ENCODE data around the gene MAP2K7. TPM values are rescaled to one million over a fixed set of nuclear protein-coding genes. Genes with fewer than 3 reads are reported as not detected.

Gene MAP2K7
- total RNA-seq, 4 donors from 2014 or later: 11.9 to 125 (median 20.9) TPM

DNA sequence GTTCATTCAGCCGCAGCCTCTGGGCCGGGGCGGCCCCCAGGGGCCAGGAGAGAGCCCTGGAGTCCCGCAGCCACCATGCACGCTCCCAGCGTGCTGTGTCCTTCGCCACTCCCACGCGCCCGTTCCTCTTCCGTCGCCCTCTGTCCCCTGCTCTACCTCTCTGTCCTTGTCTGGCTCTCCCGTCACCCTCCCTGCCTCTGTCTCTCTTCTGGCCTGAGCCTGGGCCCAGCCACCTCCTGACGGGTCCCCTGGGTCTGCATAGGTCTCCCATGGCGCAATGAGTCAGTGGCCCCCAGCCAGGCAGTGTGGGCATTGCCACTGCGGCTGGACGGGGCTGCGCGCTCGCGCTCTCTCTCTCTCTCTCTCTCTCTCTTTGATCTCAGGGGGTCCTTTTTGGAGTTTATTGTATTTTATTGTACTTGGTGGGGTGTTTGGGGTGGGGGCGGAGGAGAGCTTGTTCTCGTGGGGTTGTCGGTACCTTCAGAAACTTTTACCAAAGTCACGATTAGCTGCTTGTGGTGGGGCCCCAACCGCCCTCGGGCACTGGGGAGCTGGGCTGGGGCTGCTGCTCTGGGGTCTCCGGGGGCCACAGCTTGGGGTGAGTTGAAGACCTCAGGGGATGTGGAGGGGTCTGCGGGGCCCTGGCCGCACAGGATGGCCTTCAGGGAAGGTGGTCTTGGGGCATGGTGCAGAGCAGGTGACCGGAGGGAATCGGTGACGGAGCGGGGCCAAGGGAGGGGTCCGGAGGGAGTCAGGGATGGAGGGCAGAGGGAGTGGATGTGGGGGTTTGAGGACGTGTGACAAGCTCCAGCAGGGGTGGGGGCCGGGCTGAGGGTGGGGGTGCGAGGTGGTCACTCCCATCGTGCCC lies 9.3 kb downstream of the MAP2K7 start:
- TF ChIP-seq POLR2AphosphoS5 (IDR thresholded peaks at IDR 0.05) (no peak), EP300 (IDR thresholded peaks at IDR 0.05; ENCODE audit: low read depth) (no peak), POLR2A (IDR thresholded peaks at IDR 0.05) (no peak)
- TF ChIP-seq, protein P1, sequence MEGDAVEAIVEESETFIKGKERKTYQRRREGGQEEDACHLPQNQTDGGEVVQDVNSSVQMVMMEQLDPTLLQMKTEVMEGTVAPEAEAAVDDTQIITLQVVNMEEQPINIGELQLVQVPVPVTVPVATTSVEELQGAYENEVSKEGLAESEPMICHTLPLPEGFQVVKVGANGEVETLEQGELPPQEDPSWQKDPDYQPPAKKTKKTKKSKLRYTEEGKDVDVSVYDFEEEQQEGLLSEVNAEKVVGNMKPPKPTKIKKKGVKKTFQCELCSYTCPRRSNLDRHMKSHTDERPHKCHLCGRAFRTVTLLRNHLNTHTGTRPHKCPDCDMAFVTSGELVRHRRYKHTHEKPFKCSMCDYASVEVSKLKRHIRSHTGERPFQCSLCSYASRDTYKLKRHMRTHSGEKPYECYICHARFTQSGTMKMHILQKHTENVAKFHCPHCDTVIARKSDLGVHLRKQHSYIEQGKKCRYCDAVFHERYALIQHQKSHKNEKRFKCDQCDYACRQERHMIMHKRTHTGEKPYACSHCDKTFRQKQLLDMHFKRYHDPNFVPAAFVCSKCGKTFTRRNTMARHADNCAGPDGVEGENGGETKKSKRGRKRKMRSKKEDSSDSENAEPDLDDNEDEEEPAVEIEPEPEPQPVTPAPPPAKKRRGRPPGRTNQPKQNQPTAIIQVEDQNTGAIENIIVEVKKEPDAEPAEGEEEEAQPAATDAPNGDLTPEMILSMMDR (IDR thresholded peaks at IDR 0.05): no peak
- in situ Hi-C loops (cut with MboI; ENCODE audit: low pct_ligation_motif_present in 1 of 4, low pct_unique_long_range_greater_than_20kb in 1 of 4, low sequenced_read_pairs in 3 of 4) (no loop called here), intact Hi-C loops (cut with DNase I; ENCODE audit: low total_unique reads) (no loop called here)
- no peak overlapping the region for H3K4me3 ChIP-seq
- no peak overlapping the region for H3K27ac ChIP-seq
- peaks cover 0 to 29% (median 14%) of the 10 kb centered on the region in 4 donors for H3K36me3 ChIP-seq
- 93 to 95% methylated on average over 7 to 36 of the region's 39 CpGs for WGBS, 2 donors (ENCODE audit: low coverage in 1 of 2)
- no peaks in the 10 kb centered on the region for H3K9me3 ChIP-seq
- peaks cover 41% of the 10 kb centered on the region for H3K27me3 ChIP-seq
- no peak for DNase-seq
- H3K4me1 ChIP-seq: peaks cover 12 to 26% (median 20%) of the 10 kb centered on the region in 4 donors

DNA sequence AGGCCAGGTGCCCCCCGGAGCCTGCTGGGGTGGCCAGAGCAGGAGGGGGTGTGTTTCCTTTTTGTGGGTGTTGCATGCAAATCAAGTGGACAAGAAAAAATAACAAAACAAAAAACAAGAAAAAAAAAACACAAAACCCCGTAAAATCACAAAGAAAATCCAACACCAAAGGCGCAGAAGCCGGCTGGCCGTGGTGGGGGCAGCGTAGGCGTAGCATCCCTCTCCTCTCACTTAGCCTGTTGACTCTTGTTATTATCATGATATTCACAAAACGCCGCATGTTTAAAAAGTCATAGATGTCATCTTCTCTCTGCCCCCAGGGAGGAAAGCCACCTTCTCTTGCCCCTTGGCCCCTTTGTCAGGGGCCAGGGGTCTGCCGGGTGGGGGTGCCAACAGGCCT lies 10.0 kb downstream of the MAP2K7 start:
- H3K4me1 ChIP-seq: peaks cover 13 to 29% (median 22%) of the 10 kb centered on the region in 4 donors
- H3K27ac ChIP-seq: no peak overlapping the region
- DNase-seq: no peak
- intact Hi-C loops (cut with DNase I; ENCODE audit: low total_unique reads): no loop called here
- in situ Hi-C loops (cut with MboI; ENCODE audit: low pct_ligation_motif_present in 1 of 4, low pct_unique_long_range_greater_than_20kb in 1 of 4, low sequenced_read_pairs in 3 of 4): no loop called here
- TF ChIP-seq POLR2AphosphoS5 (IDR thresholded peaks at IDR 0.05): no peak
- TF ChIP-seq, protein P1 (IDR thresholded peaks at IDR 0.05): no peak
- TF ChIP-seq POLR2A (IDR thresholded peaks at IDR 0.05): no peak
- TF ChIP-seq EP300 (IDR thresholded peaks at IDR 0.05; ENCODE audit: low read depth): no peak
- no peaks in the 10 kb centered on the region for H3K9me3 ChIP-seq
- peaks cover 0 to 29% (median 14%) of the 10 kb centered on the region in 4 donors for H3K36me3 ChIP-seq
- no peak overlapping the region for H3K4me3 ChIP-seq
- 89 to 91% methylated on average over 6 to 10 of the region's 10 CpGs for WGBS, 2 donors (ENCODE audit: low coverage in 1 of 2)
- H3K27me3 ChIP-seq: peaks cover 48% of the 10 kb centered on the region

DNA sequence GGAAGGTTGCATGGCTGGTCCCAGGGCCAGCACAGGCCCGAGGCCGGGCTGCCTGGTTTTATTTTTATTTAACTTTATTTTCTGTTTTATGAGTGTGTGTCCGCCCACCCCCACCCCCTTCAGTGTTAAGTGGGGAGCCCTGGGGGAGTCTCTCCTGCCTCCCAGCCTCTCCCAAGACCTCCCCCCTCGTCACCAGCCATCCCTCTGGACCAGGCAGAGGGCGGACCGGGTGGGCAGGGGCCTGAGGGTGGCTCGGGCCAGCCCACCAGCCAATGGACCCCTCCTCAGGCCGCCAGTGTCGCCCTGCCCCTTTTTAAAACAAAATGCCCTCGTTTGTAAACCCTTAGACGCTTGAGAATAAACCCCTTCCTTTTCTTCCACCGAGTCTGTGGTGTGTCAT lies 10.4 kb downstream of the MAP2K7 start:
- Histone ChIP-seq H3K27me3 (peaks cover 53% of the 10 kb centered on the region), H3K9me3 (no peaks in the 10 kb centered on the region), H3K4me1 (peaks cover 13 to 32% (median 23%) of the 10 kb centered on the region in 4 donors), H3K4me3 (no peak overlapping the region), H3K36me3 (peaks cover 0 to 29% (median 14%) of the 10 kb centered on the region in 4 donors), H3K27ac (no peak overlapping the region)
- WGBS, 2 donors (ENCODE audit: low coverage in 1 of 2): 50% methylated on average over 11 of the region's 12 CpGs; no CpG with 5 or more reads in 1 of the 2 donors
- no peak for TF ChIP-seq POLR2AphosphoS5 (IDR thresholded peaks at IDR 0.05)
- TF ChIP-seq, protein P1 (IDR thresholded peaks at IDR 0.05): no peak
- TF ChIP-seq POLR2A (IDR thresholded peaks at IDR 0.05): no peak
- TF ChIP-seq EP300 (IDR thresholded peaks at IDR 0.05; ENCODE audit: low read depth): no peak
- intact Hi-C loops (cut with DNase I; ENCODE audit: low total_unique reads): no loop called here
- in situ Hi-C loops (cut with MboI; ENCODE audit: low pct_ligation_motif_present in 1 of 4, low pct_unique_long_range_greater_than_20kb in 1 of 4, low sequenced_read_pairs in 3 of 4): no loop called here
- DNase-seq: peak; percentile 5

DNA sequence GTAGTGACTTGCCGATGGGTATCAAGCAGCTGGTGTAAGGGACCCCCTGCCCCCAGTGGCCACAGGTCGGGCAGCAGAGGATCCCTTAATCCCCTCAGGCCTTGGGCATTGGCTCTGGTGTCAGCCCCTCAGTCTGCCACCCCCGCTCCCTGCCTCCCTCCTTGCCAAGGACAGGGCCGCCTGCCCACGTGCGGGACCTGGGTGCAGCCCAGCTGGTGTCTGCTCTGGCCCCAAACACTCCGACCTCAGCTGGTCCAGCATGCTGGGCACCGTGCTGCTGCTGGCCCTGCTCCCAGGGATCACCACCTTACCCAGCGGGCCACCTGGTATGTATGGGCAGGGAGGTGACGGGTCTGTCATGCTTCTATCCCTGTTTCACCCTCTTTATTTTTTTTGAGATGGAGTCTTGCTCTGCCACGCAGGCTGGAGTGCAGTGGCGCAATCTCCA lies 10.9 kb downstream of the MAP2K7 start, which contains the start of gene TGFBR3L:
TSS of gene TGFBR3L (plus strand) at position 233 of the 448 bp plus-strand sequence.
- TF ChIP-seq POLR2AphosphoS5 (IDR thresholded peaks at IDR 0.05) (peak in 1 of 3 donors; percentile 25), POLR2A (IDR thresholded peaks at IDR 0.05) (peak; percentile 6), EP300 (IDR thresholded peaks at IDR 0.05; ENCODE audit: low read depth) (no peak)
- 71% methylated on average over 9 of the region's 12 CpGs; no CpG with 5 or more reads in 1 of the 2 donors for WGBS, 2 donors (ENCODE audit: low coverage in 1 of 2)
- Histone ChIP-seq H3K9me3 (no peaks in the 10 kb centered on the region), H3K27ac (no peak within 1 kb of the TSS), H3K27me3 (peaks cover 58% of the 10 kb centered on the region), H3K4me1 (peaks cover 15 to 37% (median 28%) of the 10 kb centered on the region in 4 donors), H3K36me3 (peaks cover 0 to 29% (median 14%) of the 10 kb centered on the region in 4 donors), H3K4me3 (no peak within 1 kb of the TSS)
- in situ Hi-C loops (cut with MboI; ENCODE audit: low pct_ligation_motif_present in 1 of 4, low pct_unique_long_range_greater_than_20kb in 1 of 4, low sequenced_read_pairs in 3 of 4): no loop called here
- intact Hi-C loops (cut with DNase I; ENCODE audit: low total_unique reads): no loop called here
- DNase-seq: no peak

All from transverse colon (tissue), 4 donors.